ENCODE measurements around the gene FABP3. TPM values are rescaled to one million over a fixed set of nuclear protein-coding genes. Genes with fewer than 3 reads are reported as not detected.

FABP3 gene
- total and polyA plus RNA-seq, 2 of the 13 experiments (the other 11 are each of a cell fraction or from before 2014, with no cell fraction given): 0.21 to 0.24 TPM

- TF ChIP-seq BATF2 (CRISPR knock-in tag; IDR thresholded peaks at IDR 0.05) (no peak), RARA (CRISPR knock-in tag; IDR thresholded peaks at IDR 0.05) (0 out of 2 replicates have a peak, but pooled peaks have one; percentile 18), SRSF1 (optimal IDR thresholded peaks at IDR 0.05; ENCODE audit: low read depth, low read length) (no peak), POLR2A (IDR thresholded peaks at IDR 0.05; ENCODE audit: insufficient read depth in 1 of 2, low read depth in 2 of 2, low read length in 2 of 2) (no peak), NR2F6 (IDR thresholded peaks at IDR 0.05) (no peak), NR2F6 (CRISPR knock-in tag; IDR thresholded peaks at IDR 0.05) (0 out of 2 replicates have a peak, but pooled peaks have one; percentile 17), ZFP36L2 (CRISPR knock-in tag; IDR thresholded peaks at IDR 0.05) (no peak), ZNF235 (CRISPR knock-in tag; IDR thresholded peaks at IDR 0.05; ENCODE audit: borderline replicate concordance) (no peak), MED1 (CRISPR knock-in tag; IDR thresholded peaks at IDR 0.05) (0 out of 2 replicates have a peak, but pooled peaks have one; percentile 31), SIN3A (IDR thresholded peaks at IDR 0.05; ENCODE audit: borderline replicate concordance, low read depth, low read length) (no peak), GRHL1 (CRISPR knock-in tag; conservative IDR thresholded peaks at IDR 0.05) (no peak), RAD21 (CRISPR knock-in tag; IDR thresholded peaks at IDR 0.05) (no peak), FOSL1 (CRISPR knock-in tag; IDR thresholded peaks at IDR 0.05; ENCODE audit: borderline replicate concordance) (no peak), HOMEZ (CRISPR knock-in tag; IDR thresholded peaks at IDR 0.05; ENCODE audit: low read depth) (no peak), CEBPB (IDR thresholded peaks at IDR 0.05; ENCODE audit: borderline replicate concordance, low read depth, low read length) (peak; percentile 6; the same call in 1 of the 2 replicates), ETV5 (CRISPR knock-in tag; IDR thresholded peaks at IDR 0.05; ENCODE audit: borderline replicate concordance) (peak; percentile 51; the same call in 1 of the 2 replicates), U2AF2 (IDR thresholded peaks at IDR 0.05; ENCODE audit: low read depth, low read length) (no peak), ZNF552 (CRISPR knock-in tag; IDR thresholded peaks at IDR 0.05; ENCODE audit: borderline replicate concordance) (no peak), KLF9 (CRISPR knock-in tag; IDR thresholded peaks at IDR 0.05; ENCODE audit: low read depth) (no peak), CENPBD1 (CRISPR knock-in tag; IDR thresholded peaks at IDR 0.05; ENCODE audit: borderline replicate concordance, low read depth) (no peak), ARID3A (IDR thresholded peaks at IDR 0.05; ENCODE audit: low read depth, low read length) (no peak), BORCS8-MEF2B (CRISPR knock-in tag; IDR thresholded peaks at IDR 0.05) (no peak), NFATC3 (CRISPR knock-in tag; IDR thresholded peaks at IDR 0.05) (no peak), MAFG (CRISPR knock-in tag; IDR thresholded peaks at IDR 0.05) (no peak), E2F2 (CRISPR knock-in tag; IDR thresholded peaks at IDR 0.05; ENCODE audit: borderline replicate concordance) (no peak)
Observed at GRCh38 chr1:31416101-31416736, 43.3 kb upstream of the FABP3 start (continued).
